Esophagus squamous epithelium (tissue), 4 donors: Measurements from ENCODE around the gene GLB1L3.

Experiments used
- CTCF ChIP-seq, 6 experiments: fragments of 450-650 bp in 4 of 6; fragments of 200-600 bp in 2 of 6; sonication (generic) in 2 of 6; IDR thresholded peaks; one replicate each; pipeline ENCODE4 v1.5.1; 2016 to 2019; ENCODE audit warnings: antibody characterized with exemption in 6 of 6, mild to moderate bottlenecking in 4 of 6, moderate library complexity in 4 of 6
- POLR2A ChIP-seq, 4 donors: fragments of 450-650 bp; IDR thresholded peaks; one replicate each; pipeline ENCODE4 v1.6.1; 2017; ENCODE audit warnings: antibody characterized with exemption in 4 of 4, mild to moderate bottlenecking in 4 of 4, moderate library complexity in 3 of 4

GRCh38 chr11:134226806-134227325, 49.3 kb upstream of the GLB1L3 start:
- TF ChIP-seq CTCF (IDR thresholded peaks at IDR 0.05) (no peak), POLR2A (IDR thresholded peaks at IDR 0.05) (no peak)
